Karpas-422 (cell line): ENCODE data around the gene BATF2. TPM values are rescaled to one million over a fixed set of nuclear protein-coding genes. Genes with fewer than 3 reads are reported as not detected.
"Not testable (repeated sequence)": the region's sequence is repeated elsewhere in the genome, so short reads cannot be mapped to it uniquely, and the experiment has no call there.

Experiments
- DNase-seq: peaks from one replicate; pipeline ENCODE4 v3.0.0-alpha.2; 2015
- H2AFZ ChIP-seq: fragments of 200-600 bp; sonication (generic); 2 replicates; pipeline ENCODE4 v1.6.1; 2014; ENCODE audit warnings: antibody characterized with exemption, low read length, mixed read lengths
- H3K27ac ChIP-seq: fragments of 200-600 bp; sonication (generic); 2 replicates; pipeline ENCODE4 v1.5.1; 2014; ENCODE audit warnings: mild to moderate bottlenecking, low read length, moderate library complexity
- H3K27me3 ChIP-seq: fragments of 200-600 bp; sonication (generic); 2 replicates; pipeline ENCODE4 v1.6.1; 2014; ENCODE audit warnings: low read length, mixed read lengths
- H3K36me3 ChIP-seq: fragments of 200-600 bp; sonication (generic); 2 replicates; pipeline ENCODE4 v1.6.1; 2014; ENCODE audit warnings: low read length, mixed read lengths; ENCODE audit not compliant: insufficient read depth
- H3K4me1 ChIP-seq: fragments of 200-600 bp; sonication (generic); 2 replicates; pipeline ENCODE4 v1.6.1; 2014; ENCODE audit warnings: mild to moderate bottlenecking, low read length, mixed read lengths
- H3K4me2 ChIP-seq: fragments of 200-600 bp; sonication (generic); 2 replicates; pipeline ENCODE4 v1.6.1; 2014; ENCODE audit warnings: low read length, low read depth, mild to moderate bottlenecking; ENCODE audit not compliant: poor library complexity, severe bottlenecking
- H3K4me3 ChIP-seq: fragments of 200-600 bp; sonication (generic); 2 replicates; pipeline ENCODE4 v1.5.1; 2014; ENCODE audit warnings: mild to moderate bottlenecking, antibody characterized with exemption, low read length, mixed read lengths
- H3K79me2 ChIP-seq: fragments of 200-600 bp; sonication (generic); 2 replicates; pipeline ENCODE4 v1.6.1; 2014; ENCODE audit warnings: mild to moderate bottlenecking, low read length, mixed read lengths
- H3K9ac ChIP-seq: fragments of 200-600 bp; sonication (generic); 2 replicates; pipeline ENCODE4 v1.6.0; 2014; ENCODE audit warnings: low read length
- H3K9me2 ChIP-seq: fragments of 200-600 bp; sonication (generic), shearing (Covaris generic); replicated peaks from 2 replicates; pipeline ENCODE4 v1.6.0; 2014; ENCODE audit warnings: mild to moderate bottlenecking, low read length, moderate library complexity; ENCODE audit not compliant: insufficient read depth
- H3K9me3 ChIP-seq: fragments of 300-700, 200-600 bp; sonication (generic); 2 replicates; pipeline ENCODE4 v1.6.1; 2014; ENCODE audit warnings: low read length, mixed read lengths
- H4K20me1 ChIP-seq: fragments of 200-600 bp; sonication (generic); 2 replicates; pipeline ENCODE4 v1.6.1; 2014; ENCODE audit warnings: mild to moderate bottlenecking, antibody characterized with exemption, low read length, low read depth; ENCODE audit not compliant: insufficient read depth
- total RNA-seq: library from RNA; depleted of rRNA; stranded (reverse); fragments of >200 nt; shearing (Covaris generic); gene quantifications from 2 replicates; pipeline ENCODE4 v1.2.3, GENCODE V29; 2014; ENCODE audit warnings: low replicate concordance

Gene BATF2
- total RNA-seq, 1 experiment from 2014 or later, result 1.1 TPM

DNA sequence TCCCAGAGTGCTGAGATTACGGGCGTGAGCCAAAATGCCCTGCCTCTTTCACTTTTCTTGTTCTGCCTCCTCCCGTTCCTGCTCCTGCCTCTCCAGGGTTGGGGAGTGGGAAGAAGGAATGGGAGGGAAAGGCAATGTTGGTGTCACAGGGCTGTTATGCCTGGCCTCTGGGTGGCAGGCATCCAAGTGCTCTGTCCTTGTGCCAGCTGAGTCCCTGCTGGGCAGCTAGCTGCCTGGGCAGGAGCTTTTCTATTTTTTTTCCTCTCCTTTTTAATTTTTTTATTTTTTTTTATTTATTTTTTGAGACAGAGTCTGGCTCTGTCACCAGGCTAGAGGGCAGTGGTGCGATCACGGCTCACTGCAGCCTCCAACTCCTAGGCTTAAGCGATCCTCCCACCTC lies 40.2 kb upstream of the BATF2 start:
- DNase-seq, result no peak

DNA sequence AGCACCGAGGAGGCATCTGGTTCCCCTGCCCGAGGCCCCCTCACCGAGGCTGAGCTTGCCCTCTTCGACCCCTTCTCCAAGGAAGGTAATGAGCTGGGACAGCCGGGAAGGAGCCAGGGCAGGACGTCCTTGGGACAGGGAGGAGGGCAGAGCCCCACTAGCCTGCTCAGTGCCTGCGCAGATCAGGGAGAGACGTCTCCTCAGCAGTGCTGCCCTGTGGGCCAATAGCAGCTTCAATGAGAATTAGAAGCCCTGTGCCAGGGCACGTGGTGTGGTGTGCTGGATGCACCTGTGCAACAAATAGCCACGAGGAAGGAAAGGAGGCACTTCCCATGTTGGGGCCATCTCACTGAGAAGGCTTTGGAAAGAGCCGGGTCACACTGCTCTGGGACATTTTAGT lies 38.8 kb upstream of the BATF2 start:
- H4K20me1 ChIP-seq, result no peaks in the 10 kb centered on the region
- H3K79me2 ChIP-seq, result no peaks in the 10 kb centered on the region
- no peaks in the 10 kb centered on the region for H3K27me3 ChIP-seq
- H3K9me2 ChIP-seq, result no peaks in the 10 kb centered on the region
- peaks cover 6% of the 10 kb centered on the region for H3K4me1 ChIP-seq
- H3K4me3 ChIP-seq, result no peak overlapping the region
- no peak overlapping the region for H3K27ac ChIP-seq
- no peak overlapping the region for H3K9ac ChIP-seq
- H3K9me3 ChIP-seq, result no peaks in the 10 kb centered on the region
- no peaks in the 10 kb centered on the region for H3K36me3 ChIP-seq
- no peak for DNase-seq
- H2AFZ ChIP-seq, result no peak overlapping the region
- H3K4me2 ChIP-seq, result no peak overlapping the region

More for the DNA sequence above, 40.2 kb upstream of the BATF2 start:
- Histone ChIP-seq H3K27me3 (no peaks in the 10 kb centered on the region), H3K9ac (no peak overlapping the region), H3K4me1 (peaks cover 8% of the 10 kb centered on the region), H3K79me2 (peaks cover 4% of the 10 kb centered on the region), H3K36me3 (no peaks in the 10 kb centered on the region), H4K20me1 (no peaks in the 10 kb centered on the region), H3K27ac (no peak overlapping the region), H3K4me2 (no peak overlapping the region), H3K4me3 (no peak overlapping the region), H3K9me2 (no peaks in the 10 kb centered on the region), H3K9me3 (no peaks in the 10 kb centered on the region), H2AFZ (no peak overlapping the region)

GRCh38 chr11:65034423-65034822 lies 37.7 kb upstream of the BATF2 start:
- Histone ChIP-seq H3K4me3 (no peak overlapping the region), H3K27me3 (no peaks in the 10 kb centered on the region), H3K79me2 (no peaks in the 10 kb centered on the region), H3K4me1 (no peaks in the 10 kb centered on the region), H3K9me2 (no peaks in the 10 kb centered on the region), H3K36me3 (no peaks in the 10 kb centered on the region), H3K4me2 (no peak overlapping the region), H3K9ac (no peak overlapping the region), H3K9me3 (no peaks in the 10 kb centered on the region), H2AFZ (no peak overlapping the region), H3K27ac (no peak overlapping the region), H4K20me1 (no peaks in the 10 kb centered on the region)
- no peak for DNase-seq

GRCh38 chr11:65032216-65032615 lies 35.4 kb upstream of the BATF2 start:
- Histone ChIP-seq H3K36me3 (no peaks in the 10 kb centered on the region), H4K20me1 (no peaks in the 10 kb centered on the region), H3K79me2 (no peaks in the 10 kb centered on the region), H3K4me3 (no peak overlapping the region), H3K4me2 (no peak overlapping the region), H3K27ac (no peak overlapping the region), H3K9me2 (no peaks in the 10 kb centered on the region), H3K27me3 (no peaks in the 10 kb centered on the region), H3K9me3 (no peaks in the 10 kb centered on the region), H3K4me1 (peaks cover 14% of the 10 kb centered on the region), H3K9ac (no peak overlapping the region), H2AFZ (no peak overlapping the region)
- DNase-seq, result no peak

DNA sequence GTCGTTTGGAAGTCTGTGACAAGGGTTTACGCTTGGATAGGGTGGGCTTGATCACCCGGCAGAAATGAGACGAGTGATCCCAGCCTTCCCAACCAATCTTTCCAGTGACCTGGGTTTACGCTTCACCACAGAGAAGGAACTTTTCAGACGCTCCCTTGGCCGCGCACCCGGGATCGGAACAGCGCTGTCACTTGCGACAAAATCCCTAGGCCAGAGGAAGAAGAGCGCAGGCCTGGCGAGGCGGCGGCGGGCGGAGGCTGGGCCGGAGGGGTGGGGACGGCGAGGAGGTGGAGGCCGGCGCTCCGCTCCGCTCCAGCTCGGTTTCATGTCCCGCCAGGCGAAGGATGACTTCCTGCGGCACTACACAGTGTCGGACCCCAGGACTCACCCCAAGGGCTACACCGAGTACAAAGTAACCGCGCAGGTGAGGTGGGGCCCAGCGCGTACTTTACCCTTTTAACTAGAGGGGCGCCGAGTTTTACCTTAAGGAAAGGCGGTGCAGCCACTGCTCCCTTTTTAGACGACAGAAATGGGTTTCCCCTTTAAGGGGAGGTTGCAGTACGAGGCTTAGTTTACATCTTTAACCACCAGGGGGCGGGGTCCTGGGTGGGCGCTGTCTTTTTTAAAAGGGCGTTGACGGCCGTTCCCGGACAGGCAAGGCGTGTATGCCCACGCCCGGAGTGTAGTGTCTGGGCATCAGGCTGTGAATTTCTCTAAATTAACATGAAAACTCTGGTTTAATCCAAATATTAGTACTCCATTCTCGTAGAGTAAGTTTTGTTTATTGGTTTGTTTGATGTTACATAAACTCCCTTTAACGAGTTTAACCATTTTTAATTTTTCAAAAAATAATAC lies 30.7 kb upstream of the BATF2 start, which contains the start of gene SNX15:
Gene SNX15, plus strand, starts transcription at position 227 of the 855 bp plus-strand sequence. Its CDS starts 99 bp downstream, at position 326.
- Histone ChIP-seq H4K20me1 (no peaks in the 10 kb centered on the region), H3K4me3 (peak within 1 kb of the TSS; percentile 62)
- peak; percentile 98 for DNase-seq

GRCh38 chr11:65026810-65027209 lies 30.0 kb upstream of the BATF2 start:
- H3K9me2 ChIP-seq, result no peaks in the 10 kb centered on the region
- no peak for DNase-seq
- no peaks in the 10 kb centered on the region for H3K79me2 ChIP-seq
- H2AFZ ChIP-seq, result peak overlapping the region; percentile 43; the same call in 1 of the 2 replicates
- no peak overlapping the region for H3K27ac ChIP-seq
- H3K4me3 ChIP-seq, result peak overlapping the region; percentile 62; the same call in 1 of the 2 replicates
- H3K36me3 ChIP-seq, result no peaks in the 10 kb centered on the region
- H3K9me3 ChIP-seq, result no peaks in the 10 kb centered on the region
- H3K9ac ChIP-seq, result peak overlapping the region; percentile 63
- H3K27me3 ChIP-seq, result no peaks in the 10 kb centered on the region
- no peaks in the 10 kb centered on the region for H4K20me1 ChIP-seq
- H3K4me1 ChIP-seq, result peaks cover 18% of the 10 kb centered on the region
- H3K4me2 ChIP-seq, result peak overlapping the region; percentile 78

More for the DNA sequence above, 30.7 kb upstream of the BATF2 start, which contains the start of gene SNX15:
- Histone ChIP-seq H3K79me2 (no peaks in the 10 kb centered on the region), H3K9me2 (no peaks in the 10 kb centered on the region), H3K9ac (peak within 1 kb of the TSS; percentile 63), H3K27me3 (no peaks in the 10 kb centered on the region), H2AFZ (peak within 1 kb of the TSS; percentile 49; the same call in 1 of the 2 replicates), H3K9me3 (no peaks in the 10 kb centered on the region), H3K27ac (peak within 1 kb of the TSS; percentile 50), H3K36me3 (no peaks in the 10 kb centered on the region), H3K4me2 (peak within 1 kb of the TSS; percentile 78), H3K4me1 (peaks cover 18% of the 10 kb centered on the region)

- DNase-seq, H3K4me3 ChIP-seq, H3K79me2 ChIP-seq, H3K9me2 ChIP-seq, H3K27me3 ChIP-seq, H3K4me2 ChIP-seq, H2AFZ ChIP-seq, H3K27ac ChIP-seq, H3K9me3 ChIP-seq, H4K20me1 ChIP-seq, H3K36me3 ChIP-seq, H3K9ac ChIP-seq: not testable (repeated sequence)
- H3K4me1 ChIP-seq, result peaks cover 15% of the 10 kb centered on the region
These were observed 26.7 kb upstream of the BATF2 start for GRCh38 chr11:65023502-65023901.

DNA sequence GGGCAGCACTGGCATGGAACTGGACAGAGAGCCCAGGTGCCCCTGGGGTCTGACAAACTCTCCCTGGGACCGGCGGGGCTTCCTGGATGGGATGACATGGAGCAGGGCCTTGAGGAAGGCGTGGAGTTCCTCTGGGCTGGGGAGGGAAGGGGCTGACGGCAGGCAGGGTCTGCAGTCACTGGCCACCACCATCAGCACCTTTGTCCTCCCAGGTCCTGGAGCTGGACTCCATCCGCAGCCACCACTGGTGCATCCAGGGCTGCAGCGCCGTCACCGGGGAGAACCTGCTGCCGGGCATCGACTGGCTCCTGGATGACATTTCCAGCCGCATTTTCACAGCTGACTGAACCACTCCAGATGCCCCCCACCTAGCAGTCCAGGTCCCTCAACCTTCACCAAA lies 24.7 kb upstream of the BATF2 start:
- H2AFZ ChIP-seq, result no peak overlapping the region
- H3K9me3 ChIP-seq, result no peaks in the 10 kb centered on the region
- H3K27ac ChIP-seq, result no peak overlapping the region
- H3K9me2 ChIP-seq, result no peaks in the 10 kb centered on the region
- no peak for DNase-seq
- no peak overlapping the region for H3K4me2 ChIP-seq
- no peaks in the 10 kb centered on the region for H3K4me1 ChIP-seq
- peaks cover under 1% of the 10 kb centered on the region; the same call in 1 of the 2 replicates for H3K79me2 ChIP-seq
- H3K36me3 ChIP-seq, result peaks cover 13% of the 10 kb centered on the region; the same call in 1 of the 2 replicates
- no peaks in the 10 kb centered on the region for H3K27me3 ChIP-seq
- H4K20me1 ChIP-seq, result no peaks in the 10 kb centered on the region
- H3K4me3 ChIP-seq, result no peak overlapping the region
- H3K9ac ChIP-seq, result no peak overlapping the region
